HG03457 (cell line): ENCODE measurements around the gene DFFA.

Source experiments
- ATAC-seq: cut with Tn5 transposase; IDR thresholded peaks from one replicate; pipeline ENCODE4 v1.9.1; 2021; ENCODE audit warnings: moderate number of reproducible peaks; ENCODE audit not compliant: unreplicated experiment

The DFFA gene, protein sequence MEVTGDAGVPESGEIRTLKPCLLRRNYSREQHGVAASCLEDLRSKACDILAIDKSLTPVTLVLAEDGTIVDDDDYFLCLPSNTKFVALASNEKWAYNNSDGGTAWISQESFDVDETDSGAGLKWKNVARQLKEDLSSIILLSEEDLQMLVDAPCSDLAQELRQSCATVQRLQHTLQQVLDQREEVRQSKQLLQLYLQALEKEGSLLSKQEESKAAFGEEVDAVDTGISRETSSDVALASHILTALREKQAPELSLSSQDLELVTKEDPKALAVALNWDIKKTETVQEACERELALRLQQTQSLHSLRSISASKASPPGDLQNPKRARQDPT

GRCh38 chr1:10472220-10473144 is at the start of gene DFFA:
DFFA (minus strand) TSS chr1:10472529; CDS start chr1:10472458, 71 bp downstream.
- ATAC-seq: peak; percentile 62

GRCh38 chr1:10521537-10522157 is 49.3 kb upstream of the DFFA start:
- no peak for ATAC-seq

- ATAC-seq: no peak
Observed at GRCh38 chr1:10520952-10521351, 48.6 kb upstream of the DFFA start.

DNA sequence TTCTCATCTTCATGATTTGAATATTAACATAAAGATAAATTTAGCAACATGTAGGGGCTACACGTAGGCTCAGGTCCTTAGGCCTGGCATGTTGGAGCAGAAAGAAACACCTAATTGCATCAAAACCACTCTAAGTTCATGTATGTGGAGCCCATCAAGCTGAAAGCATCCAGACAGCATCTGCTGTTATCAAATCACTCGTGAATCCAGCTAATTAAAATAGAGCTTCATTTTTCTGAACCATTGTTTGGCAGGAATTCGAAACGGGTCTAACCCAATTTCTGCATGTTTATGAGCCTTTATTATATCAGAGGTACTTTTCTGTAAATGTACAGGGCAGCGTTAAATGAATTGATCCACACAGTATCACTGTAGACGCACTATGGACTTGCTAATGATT is 48.2 kb upstream of the DFFA start:
- ATAC-seq: no peak

GRCh38 chr1:10519016-10519417 is 46.7 kb upstream of the DFFA start:
- no peak for ATAC-seq

- ATAC-seq: no peak
Observed at GRCh38 chr1:10517677-10517982, 45.3 kb upstream of the DFFA start.

GRCh38 chr1:10516925-10517676 is 44.8 kb upstream of the DFFA start:
- no peak for ATAC-seq

- ATAC-seq: no peak
Observed at GRCh38 chr1:10515976-10516750, 43.8 kb upstream of the DFFA start.

DNA sequence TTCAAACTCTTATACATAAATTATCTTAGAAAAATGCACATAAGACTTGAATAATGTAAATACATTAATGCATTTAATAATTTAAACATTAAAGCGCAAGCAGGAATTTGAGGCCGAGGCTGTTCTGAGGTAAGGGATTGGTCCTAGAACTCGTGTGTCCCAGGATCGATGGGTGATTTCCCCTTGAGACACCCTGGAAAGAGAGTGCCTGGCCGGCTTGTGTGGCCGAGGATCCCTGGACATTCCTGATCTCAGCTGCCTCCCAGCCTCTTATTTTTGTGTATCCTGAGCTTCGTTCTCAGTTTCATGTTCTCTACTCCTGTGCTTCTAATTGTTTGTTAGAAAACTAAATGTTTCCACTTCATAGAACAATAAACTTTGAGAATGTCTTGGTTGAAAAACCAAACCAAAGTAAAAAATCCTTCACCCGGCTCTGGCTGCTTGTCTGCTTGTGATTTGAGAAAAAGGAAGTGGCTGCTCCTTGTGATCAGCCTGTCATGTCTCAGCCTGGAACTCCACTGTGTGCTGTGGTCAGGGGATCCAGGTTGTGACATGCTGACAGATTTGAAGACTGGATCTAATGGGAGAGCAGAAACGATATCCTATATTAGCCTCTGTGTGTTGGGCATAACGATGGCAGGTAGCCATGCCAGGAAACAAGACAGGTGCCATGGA is 43.1 kb upstream of the DFFA start:
- ATAC-seq: no peak

- no peak for ATAC-seq
Observed at GRCh38 chr1:10514490-10515235, 42.3 kb upstream of the DFFA start.

DNA sequence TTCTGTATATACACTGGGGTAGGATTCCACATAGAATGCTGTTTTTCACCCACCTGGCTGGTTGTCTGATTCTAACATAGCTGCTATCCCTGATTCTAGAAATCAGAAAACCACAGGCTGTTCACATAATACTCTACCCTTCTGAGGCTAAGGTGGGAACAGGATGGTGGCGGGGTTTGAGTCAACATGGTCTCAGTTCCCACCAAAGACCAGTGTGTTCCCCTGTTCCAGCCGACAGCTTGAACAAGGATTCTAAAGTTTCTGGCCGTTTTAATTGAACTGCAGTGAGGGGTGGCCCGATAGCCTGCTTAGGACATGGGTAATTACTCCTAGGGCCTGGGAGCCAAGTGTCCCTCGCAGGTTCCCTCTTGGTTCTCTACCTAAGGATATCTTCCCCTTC is 40.9 kb upstream of the DFFA start:
- ATAC-seq: no peak

GRCh38 chr1:10511494-10511885 is 39.2 kb upstream of the DFFA start:
- ATAC-seq: no peak

DNA sequence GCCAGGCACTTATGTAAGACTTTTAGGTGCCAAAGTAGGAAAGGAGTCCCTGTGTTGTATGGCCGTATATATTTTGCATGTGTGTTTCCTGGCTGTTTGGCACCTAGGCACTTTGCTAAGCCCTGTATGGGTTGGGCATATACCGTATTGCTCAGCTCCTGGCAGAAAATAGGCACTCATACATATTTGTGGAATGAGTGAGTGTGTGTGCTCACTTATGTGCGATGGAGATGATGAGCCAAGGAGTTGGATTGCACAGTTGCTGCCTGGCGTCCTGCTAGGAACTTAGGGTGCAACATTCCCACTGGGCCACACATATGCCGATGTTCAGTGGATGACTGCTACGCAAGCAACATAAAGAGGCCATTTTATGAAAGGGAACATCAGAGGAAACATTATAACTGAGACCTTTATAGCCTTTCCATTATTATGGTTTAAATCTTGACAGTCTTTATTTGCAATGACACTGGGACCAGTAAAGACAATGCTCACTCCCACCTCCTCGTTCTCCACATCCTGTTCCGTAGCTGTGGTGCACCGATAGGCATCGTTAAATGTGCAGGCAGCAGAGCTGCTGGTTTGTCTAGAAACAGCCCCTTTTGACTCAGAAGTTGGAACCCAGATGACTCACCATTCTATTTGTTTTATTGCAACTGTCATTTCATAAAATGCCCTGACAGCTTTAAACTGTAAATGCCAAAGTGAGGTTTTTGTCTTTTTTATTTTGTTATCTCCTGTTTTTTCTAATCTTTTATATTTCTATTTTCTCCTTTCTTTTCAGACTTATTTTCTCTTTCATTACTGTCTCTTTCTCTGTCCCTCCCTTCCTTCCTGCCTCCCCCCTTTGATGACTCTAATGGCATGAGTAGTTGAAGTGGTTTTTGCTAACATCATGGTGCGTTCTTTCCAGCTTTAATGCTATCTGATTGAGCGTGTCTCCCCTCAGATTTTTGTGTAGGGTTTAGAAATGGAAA is 38.5 kb upstream of the DFFA start:
- peak; percentile 64 for ATAC-seq

DNA sequence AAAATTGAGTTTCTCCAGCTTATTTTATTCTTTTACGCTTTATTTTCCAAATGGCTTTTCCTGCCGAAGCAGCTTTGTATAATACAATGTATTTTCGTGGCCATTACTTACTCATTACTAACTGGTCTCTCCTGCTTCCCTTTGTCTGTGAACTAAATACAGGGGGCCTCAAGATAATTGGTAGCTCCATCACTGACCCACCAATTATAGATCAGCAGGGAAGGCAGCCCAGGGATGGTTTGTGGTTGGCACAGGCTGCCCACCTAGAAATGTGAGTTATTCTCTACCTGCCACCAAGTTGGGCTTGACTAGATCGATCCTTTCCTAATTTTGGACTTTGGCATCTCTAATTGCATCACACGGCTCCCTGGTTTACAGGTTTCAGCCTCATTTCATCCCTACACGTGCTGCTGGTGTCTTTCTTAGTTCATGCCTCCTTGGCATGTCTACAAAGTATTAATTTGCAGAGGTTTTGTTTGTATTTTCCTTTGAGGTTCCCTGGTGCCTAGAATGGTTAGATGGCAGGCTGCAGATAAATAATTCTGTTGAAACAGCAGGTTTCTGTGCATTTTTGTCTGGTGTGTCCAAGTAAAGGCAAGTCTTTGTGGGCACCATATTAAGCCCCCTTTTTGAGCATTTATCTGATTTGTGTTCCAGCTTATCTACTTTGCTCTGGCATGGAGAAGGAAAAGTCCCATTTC is 37.6 kb upstream of the DFFA start:
- no peak for ATAC-seq

- ATAC-seq: no peak
Observed at GRCh38 chr1:10508511-10508951, 36.2 kb upstream of the DFFA start.

DNA sequence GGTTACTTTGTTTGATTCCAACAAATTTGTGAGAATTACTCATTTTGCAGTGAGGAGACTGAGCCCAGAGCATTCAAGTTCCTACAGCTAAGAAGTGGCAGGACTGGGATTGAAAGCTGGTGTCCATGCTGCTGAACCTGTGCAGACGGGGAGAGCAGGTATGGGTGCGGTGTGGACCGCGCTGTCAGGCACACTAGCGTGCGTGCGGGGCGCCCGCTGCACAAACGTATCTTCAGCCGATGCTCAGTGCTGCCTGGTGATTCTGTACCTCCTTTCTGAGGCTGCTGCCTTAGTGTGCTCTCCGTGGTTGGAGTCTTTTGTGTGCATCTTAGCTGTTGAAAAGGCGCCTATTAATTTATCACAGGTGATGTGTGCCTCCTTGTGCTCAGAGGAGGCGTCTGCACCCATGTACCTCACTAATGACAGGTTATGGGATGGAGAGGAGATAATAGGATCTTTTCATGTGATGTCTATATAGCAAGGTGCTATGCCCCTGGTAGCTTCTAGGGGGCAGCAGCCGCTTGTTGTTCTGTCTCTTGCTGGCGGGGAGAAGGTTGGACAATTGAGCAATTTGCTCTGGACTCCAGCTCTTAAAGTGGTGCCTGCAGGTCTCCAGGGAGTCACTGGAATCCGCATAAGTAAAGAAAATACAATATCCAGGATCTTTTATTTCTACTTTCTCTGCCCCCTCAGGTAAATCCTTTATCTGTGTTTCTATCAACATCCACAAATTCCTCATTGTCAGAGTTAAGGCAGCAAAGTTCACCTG is 35.0 kb upstream of the DFFA start:
- ATAC-seq: no peak

DNA sequence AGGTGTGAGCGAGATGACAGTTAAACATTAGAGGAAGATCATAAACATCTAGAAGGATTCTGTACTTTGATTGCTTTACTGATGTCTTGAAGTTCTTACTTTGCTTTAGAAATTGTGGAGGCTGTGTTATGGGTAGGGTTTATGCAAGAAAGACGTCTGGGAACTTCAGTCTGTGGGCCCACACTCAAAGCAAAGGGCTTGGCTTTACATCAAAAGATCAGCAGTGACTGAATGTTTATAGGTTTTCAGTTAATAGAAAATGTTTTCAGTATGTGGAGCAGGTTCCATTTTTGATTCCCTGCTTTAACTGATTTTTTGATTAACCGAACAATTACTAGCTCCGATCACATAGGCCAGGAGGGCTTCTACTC is 34.3 kb upstream of the DFFA start:
- no peak for ATAC-seq
